ENCODE data around the gene TBX1. TPM values are rescaled to one million over a fixed set of nuclear protein-coding genes. Genes with fewer than 3 reads are reported as not detected.
"Not testable (repeated sequence)": the region's sequence is repeated elsewhere in the genome, so short reads cannot be mapped to it uniquely, and the experiment has no call there.

The TBX1 gene
- total RNA-seq, 1 donor from 2014 or later: 12.9 TPM

GRCh38 chr22:19774628-19775027 is 14.1 kb downstream of the TBX1 start:
- DNase-seq (ENCODE audit: low read depth) (no peak), FAIRE-seq (peak; percentile 79)
- TF ChIP-seq CTCF (IDR thresholded peaks at IDR 0.05; ENCODE audit: insufficient read depth, low read length, severe bottlenecking): no peak
- Histone ChIP-seq H3K4me3 (ENCODE audit: low read depth, low read length) (no peak overlapping the region), H3K36me3 (ENCODE audit: control insufficient read depth, insufficient read depth, low read length) (peaks cover 1% of the 10 kb centered on the region), H3K27me3 (ENCODE audit: control insufficient read depth, insufficient read depth, low read length) (no peaks in the 10 kb centered on the region)

- no peaks in the 10 kb centered on the region for H3K36me3 ChIP-seq (ENCODE audit: control insufficient read depth, insufficient read depth, low read length)
- DNase-seq (ENCODE audit: low read depth) (no peak), FAIRE-seq (no peak)
- H3K27me3 ChIP-seq (ENCODE audit: control insufficient read depth, insufficient read depth, low read length): no peaks in the 10 kb centered on the region
- TF ChIP-seq CTCF (IDR thresholded peaks at IDR 0.05; ENCODE audit: insufficient read depth, low read length, severe bottlenecking): no peak
- H3K4me3 ChIP-seq (ENCODE audit: low read depth, low read length): no peak overlapping the region
Observed at GRCh38 chr22:19775496-19776325, 15.1 kb downstream of the TBX1 start.

- FAIRE-seq: no peak
- no peak for TF ChIP-seq CTCF (IDR thresholded peaks at IDR 0.05; ENCODE audit: insufficient read depth, low read length, severe bottlenecking)
Observed at GRCh38 chr22:19776433-19777031, 16.0 kb downstream of the TBX1 start.

GRCh38 chr22:19777192-19777591 is 16.6 kb downstream of the TBX1 start:
- not testable (repeated sequence) for DNase-seq (ENCODE audit: low read depth); H3K36me3 ChIP-seq (ENCODE audit: control insufficient read depth, insufficient read depth, low read length); FAIRE-seq; H3K27me3 ChIP-seq (ENCODE audit: control insufficient read depth, insufficient read depth, low read length); H3K4me3 ChIP-seq (ENCODE audit: low read depth, low read length)

More at GRCh38 chr22:19776433-19777031, 16.0 kb downstream of the TBX1 start:
- Histone ChIP-seq H3K4me3 (ENCODE audit: low read depth, low read length) (no peak overlapping the region), H3K27me3 (ENCODE audit: control insufficient read depth, insufficient read depth, low read length) (no peaks in the 10 kb centered on the region), H3K36me3 (ENCODE audit: control insufficient read depth, insufficient read depth, low read length) (no peaks in the 10 kb centered on the region)
- DNase-seq (ENCODE audit: low read depth): no peak

- no peaks in the 10 kb centered on the region for H3K36me3 ChIP-seq (ENCODE audit: control insufficient read depth, insufficient read depth, low read length)
- FAIRE-seq (no peak), DNase-seq (ENCODE audit: low read depth) (no peak)
- H3K4me3 ChIP-seq (ENCODE audit: low read depth, low read length): no peak overlapping the region
- no peaks in the 10 kb centered on the region for H3K27me3 ChIP-seq (ENCODE audit: control insufficient read depth, insufficient read depth, low read length)
- no peak for TF ChIP-seq CTCF (IDR thresholded peaks at IDR 0.05; ENCODE audit: insufficient read depth, low read length, severe bottlenecking)
Observed at GRCh38 chr22:19779011-19779421, 18.4 kb downstream of the TBX1 start.

- H3K36me3 ChIP-seq (ENCODE audit: control insufficient read depth, insufficient read depth, low read length): no peaks in the 10 kb centered on the region
- no peaks in the 10 kb centered on the region for H3K27me3 ChIP-seq (ENCODE audit: control insufficient read depth, insufficient read depth, low read length)
- no peak overlapping the region for H3K4me3 ChIP-seq (ENCODE audit: low read depth, low read length)
- no peak for TF ChIP-seq CTCF (IDR thresholded peaks at IDR 0.05; ENCODE audit: insufficient read depth, low read length, severe bottlenecking)
- DNase-seq (ENCODE audit: low read depth) (no peak), FAIRE-seq (no peak)
Observed at GRCh38 chr22:19779685-19780268, 19.2 kb downstream of the TBX1 start.
